GM10266 (cell line): ENCODE data around the gene RPS15.
"Not testable (repeated sequence)": the region's sequence is repeated elsewhere in the genome, so short reads cannot be mapped to it uniquely, and the experiment has no call there.

Experiments used
- DNase-seq: peaks from one replicate; pipeline ENCODE4 v3.0.0; 2012; ENCODE audit errors: extremely low spot score
- TF ChIP-seq, protein P1 (sequence below): IDR thresholded peaks from 2 replicates; pipeline ENCODE4 v1.5.1; 2012; ENCODE audit warnings: mild to moderate bottlenecking, low read depth; ENCODE audit not compliant: control insufficient read depth, insufficient read depth; ENCODE audit errors: missing control alignments

RPS15 gene

DNA sequence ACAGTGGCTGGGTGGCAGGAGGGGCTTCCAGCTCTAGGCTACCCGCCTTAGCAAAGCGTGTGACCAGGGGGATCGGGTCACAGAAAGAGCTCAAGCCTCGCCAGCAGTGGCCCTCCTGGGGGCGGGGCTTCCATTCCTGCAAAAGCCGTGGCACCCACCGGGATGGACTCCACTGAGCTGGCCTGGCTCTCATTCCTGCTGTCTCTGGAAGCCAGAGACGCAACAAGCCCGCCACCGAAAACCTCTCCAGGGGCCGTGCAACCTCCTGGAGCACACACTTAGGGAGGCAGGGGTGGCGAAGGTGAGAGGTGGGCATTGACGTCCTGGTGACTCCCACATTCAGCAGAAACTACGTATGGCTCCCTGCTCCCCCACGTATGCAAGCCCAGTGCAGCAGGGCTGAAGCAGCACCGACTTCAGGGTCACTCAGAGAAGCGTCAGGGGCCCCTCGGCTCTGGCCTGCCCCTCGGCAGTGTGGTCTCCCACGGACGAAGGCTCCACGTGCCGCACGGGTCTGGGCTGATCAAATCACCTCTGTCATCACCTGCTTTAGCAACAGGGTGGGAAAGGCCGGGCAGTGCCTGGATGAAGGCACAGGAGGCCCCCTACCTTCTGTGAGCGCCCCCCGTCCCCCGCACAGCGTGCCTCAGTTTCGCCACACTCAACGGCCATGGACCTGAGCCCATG is 37.7 kb downstream of the RPS15 start:
- TF ChIP-seq, protein P1, sequence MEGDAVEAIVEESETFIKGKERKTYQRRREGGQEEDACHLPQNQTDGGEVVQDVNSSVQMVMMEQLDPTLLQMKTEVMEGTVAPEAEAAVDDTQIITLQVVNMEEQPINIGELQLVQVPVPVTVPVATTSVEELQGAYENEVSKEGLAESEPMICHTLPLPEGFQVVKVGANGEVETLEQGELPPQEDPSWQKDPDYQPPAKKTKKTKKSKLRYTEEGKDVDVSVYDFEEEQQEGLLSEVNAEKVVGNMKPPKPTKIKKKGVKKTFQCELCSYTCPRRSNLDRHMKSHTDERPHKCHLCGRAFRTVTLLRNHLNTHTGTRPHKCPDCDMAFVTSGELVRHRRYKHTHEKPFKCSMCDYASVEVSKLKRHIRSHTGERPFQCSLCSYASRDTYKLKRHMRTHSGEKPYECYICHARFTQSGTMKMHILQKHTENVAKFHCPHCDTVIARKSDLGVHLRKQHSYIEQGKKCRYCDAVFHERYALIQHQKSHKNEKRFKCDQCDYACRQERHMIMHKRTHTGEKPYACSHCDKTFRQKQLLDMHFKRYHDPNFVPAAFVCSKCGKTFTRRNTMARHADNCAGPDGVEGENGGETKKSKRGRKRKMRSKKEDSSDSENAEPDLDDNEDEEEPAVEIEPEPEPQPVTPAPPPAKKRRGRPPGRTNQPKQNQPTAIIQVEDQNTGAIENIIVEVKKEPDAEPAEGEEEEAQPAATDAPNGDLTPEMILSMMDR = no peak
- no peak for DNase-seq

DNA sequence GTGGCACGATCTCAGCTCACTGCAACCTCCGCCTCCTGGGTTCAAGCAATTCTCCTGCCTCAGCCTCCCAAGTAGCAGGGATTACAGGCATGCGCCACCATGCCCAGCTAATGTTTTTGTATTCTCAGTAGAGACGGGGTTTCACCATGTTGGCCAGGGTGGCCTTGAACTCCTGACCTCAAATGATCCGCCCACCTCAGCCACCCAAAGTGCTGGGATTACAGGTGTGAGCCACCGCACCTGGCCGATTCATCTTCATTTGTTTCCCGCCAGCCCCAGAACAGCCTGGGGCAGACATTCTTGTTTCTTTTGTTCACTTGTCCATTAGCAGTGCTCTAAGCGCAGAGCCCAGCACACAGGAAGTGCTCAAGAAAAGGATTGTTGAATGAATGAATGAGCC is 38.9 kb downstream of the RPS15 start:
- DNase-seq = not testable (repeated sequence)

DNA sequence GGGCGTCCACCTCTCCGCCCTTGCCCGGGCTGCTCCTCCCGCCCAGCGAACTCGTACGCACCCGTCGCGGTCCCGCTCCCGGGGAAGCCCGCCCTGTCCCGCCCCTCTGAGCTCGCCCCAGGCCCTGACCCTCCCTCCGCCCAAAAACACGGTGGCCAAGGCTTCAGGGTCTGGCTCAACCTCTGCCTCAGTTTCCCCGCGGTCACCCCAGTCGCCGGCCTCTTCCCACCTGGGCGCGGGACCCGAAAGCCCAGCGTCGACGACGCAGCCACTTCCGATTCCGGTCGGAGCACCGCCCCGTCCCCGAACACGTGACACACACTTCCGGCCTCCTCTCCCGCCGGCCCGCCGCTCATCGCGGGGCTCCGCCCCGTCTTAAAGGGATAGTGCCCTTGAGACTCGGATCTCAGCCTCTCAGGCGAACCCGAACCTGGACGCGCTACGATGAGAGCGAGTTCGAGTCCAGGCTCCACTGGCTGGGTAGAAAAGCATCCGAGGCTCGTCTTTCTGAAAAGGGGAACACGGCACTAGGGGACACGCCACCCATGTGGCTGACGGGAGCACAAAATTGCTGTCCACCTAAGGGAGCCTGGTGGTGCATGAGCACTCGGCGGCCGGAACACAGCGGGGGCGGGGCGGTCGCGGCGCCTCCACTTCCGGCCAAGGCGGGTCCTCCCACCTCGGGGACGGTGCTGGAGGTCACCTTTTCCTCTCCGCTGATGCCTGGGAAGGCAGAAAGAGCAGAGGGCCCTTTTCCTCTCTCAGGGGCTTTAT is 40.9 kb downstream of the RPS15 start, which contains the start of gene C19orf25:
C19orf25 (minus strand) TSS at position 282 of the 774 bp plus-strand sequence. CDS start 312 bp downstream, outside the sequence.
- DNase-seq = peak; percentile 99
- TF ChIP-seq, protein P1 = no peak

DNA sequence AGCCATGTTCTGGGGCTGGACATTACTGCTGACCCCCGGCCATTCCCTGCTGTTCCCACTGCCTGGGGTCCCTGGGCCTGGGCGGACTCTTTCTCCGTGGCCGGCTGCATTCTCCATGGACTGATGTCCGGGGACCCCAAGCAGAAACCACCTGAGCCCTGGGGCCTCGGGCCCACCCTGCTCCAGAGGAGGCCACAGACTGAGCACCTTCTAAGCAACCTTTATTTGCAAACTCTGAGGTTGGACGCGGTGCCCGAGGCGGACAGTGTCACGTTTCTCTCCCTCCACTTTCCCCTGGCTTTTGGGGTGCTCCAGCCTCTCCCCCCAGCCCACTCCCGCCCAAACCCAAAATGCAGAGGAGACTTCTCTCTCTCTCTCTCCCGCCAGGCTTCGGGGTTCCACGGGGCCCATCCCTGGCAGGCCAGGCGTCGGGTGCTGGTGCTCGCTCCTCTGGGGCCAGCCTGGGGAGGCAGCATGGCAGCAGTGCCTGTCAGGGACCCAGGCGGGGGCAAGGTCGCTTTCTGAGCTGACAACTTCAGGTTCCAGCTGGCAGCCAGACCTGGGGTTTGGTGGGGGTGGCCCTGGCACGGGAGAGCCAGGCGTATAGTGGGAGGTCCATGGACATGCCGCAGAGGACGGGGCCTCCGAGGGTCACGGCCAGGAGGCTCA is 43.2 kb downstream of the RPS15 start:
- TF ChIP-seq, protein P1 = no peak
- DNase-seq = no peak

DNA sequence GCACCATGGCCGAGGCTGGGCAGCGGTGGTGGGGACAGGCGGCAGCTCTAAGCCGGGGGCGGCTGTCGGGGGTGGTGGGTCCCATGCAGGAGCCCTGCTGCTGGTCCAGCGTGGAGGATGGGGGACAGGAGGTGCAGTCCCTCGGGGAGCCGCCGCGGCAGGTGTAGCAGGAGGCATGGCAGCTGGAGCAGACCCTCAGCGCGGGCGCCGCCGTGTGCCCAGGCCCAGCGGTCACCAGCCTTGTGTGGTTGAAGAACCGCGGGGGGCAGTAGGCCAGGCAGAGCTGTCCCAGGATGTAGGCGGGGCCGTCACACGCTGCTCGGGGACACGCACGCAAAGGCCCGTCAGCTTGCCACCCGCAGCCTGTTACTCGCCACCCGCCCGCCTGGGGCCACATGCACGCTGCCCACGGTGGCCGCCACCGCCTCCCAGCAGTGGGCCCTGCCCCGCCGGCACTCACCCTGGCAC is 43.7 kb downstream of the RPS15 start:
- DNase-seq = no peak
- TF ChIP-seq, protein P1 = no peak

DNA sequence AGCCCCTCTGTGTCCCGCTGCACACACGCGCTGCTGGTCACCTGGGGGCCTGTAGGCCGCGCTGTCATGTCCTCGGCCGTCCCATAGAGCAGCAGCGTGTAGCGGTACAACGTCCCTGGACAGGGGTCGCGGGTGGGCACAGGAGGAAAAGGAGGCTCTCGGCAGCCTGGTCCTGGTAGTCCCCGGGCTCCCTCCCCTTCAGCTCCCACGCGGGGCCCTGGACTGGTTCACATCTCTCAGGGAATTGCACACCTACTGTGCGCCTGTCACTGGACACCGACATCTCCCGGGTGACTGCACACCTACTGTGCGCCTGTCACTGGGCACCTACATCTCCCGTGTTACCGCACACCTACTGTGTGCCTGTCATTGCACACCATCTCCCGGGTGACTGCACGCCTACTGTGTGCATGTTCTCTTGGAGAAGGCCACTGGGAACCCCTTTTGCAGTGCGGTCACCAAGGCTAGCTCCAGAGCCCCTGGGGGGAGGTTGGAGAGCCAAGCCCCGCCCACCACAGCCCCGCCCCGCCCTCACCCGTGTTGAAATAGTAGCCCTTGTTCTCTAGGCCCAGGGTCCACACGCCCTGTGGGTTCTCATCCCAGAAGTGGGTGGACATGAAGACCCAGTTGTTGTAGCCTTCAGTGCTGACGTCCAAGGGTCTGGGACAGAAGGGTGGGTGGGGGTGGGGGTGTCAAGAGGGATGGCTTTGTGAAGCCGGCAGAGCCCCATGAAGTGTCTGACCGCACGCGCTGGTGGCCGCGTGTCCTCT is 44.4 kb downstream of the RPS15 start:
- no peak for DNase-seq
- TF ChIP-seq, protein P1 = no peak
